ENCODE data around the gene HECW1.

HECW1 gene

DNA sequence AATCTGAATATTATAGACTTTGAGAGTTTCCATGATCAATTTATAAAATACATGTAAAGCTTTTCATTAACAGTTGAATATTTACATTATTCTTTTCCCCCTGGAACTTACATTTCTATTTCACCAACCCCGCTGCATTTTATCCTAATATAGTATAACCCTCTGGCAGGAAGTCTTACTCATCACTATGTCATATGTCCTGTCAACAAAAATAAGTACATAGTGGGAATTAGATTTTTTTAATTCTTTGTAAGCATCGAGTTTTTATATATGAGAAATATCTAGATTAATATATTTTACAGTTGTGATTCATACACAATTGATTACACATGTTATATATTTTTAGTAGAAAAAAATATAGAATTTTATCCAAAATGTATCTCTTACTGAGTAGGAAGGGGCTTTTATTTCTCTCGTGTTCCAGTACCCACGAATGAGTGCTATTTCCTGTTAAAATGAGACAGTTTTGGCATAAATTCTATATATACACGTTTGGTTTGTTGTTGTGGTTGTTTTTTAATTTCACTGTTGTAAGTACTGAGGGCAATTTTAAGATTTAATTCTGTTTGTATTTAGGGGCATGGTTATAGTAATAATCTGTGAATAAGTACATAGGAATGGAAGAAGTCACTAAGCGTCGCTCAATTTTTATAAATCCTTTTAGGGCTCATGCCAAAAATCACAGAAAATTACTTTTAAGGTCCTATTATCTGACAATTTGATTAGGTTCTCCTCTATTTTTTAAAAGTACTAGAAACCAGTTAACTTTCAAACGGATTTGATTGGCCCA lies 87.1 kb downstream of the HECW1 start:
- TF ChIP-seq, protein P1, sequence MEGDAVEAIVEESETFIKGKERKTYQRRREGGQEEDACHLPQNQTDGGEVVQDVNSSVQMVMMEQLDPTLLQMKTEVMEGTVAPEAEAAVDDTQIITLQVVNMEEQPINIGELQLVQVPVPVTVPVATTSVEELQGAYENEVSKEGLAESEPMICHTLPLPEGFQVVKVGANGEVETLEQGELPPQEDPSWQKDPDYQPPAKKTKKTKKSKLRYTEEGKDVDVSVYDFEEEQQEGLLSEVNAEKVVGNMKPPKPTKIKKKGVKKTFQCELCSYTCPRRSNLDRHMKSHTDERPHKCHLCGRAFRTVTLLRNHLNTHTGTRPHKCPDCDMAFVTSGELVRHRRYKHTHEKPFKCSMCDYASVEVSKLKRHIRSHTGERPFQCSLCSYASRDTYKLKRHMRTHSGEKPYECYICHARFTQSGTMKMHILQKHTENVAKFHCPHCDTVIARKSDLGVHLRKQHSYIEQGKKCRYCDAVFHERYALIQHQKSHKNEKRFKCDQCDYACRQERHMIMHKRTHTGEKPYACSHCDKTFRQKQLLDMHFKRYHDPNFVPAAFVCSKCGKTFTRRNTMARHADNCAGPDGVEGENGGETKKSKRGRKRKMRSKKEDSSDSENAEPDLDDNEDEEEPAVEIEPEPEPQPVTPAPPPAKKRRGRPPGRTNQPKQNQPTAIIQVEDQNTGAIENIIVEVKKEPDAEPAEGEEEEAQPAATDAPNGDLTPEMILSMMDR (IDR thresholded peaks at IDR 0.05): no peak

DNA sequence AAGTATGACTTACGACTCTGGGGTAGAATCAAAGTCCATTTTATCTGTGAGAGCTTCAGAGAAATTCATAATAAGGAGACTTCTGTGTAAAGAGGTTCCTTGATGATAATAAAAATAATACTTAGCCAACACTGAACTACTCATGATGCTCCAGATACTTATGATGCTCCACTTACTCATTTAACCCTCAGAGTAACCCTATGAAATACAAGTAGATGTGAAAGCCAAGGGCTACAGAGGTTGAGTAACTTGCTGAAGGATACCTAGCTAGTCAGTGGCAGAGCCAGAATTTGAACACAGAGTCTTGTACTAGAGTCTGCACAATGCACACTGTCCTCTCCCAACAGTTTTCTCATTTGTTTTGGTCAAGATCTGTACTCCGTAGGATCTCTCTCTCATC lies 89.5 kb downstream of the HECW1 start:
- TF ChIP-seq, protein P1 (IDR thresholded peaks at IDR 0.05): no peak

DNA sequence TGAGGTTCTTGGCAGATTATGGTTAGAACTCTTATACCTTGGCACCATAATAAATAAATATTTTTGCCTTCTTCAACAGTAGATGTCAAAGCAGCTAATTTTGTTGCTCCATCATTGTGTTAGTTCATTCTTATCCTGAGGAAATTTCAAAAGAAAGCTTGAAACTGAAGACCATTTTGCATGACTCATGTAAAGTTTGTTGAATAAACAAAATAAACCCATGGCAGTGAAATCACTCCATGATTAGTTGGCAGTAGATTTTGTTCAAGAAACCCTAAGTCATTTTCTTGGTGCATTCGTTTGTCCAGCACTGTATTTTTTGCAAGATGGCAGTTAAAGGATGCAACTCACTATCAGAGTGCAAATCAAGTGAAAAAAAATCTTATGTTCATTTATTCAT lies 91.6 kb downstream of the HECW1 start:
- TF ChIP-seq, protein P1 (IDR thresholded peaks at IDR 0.05): no peak

DNA sequence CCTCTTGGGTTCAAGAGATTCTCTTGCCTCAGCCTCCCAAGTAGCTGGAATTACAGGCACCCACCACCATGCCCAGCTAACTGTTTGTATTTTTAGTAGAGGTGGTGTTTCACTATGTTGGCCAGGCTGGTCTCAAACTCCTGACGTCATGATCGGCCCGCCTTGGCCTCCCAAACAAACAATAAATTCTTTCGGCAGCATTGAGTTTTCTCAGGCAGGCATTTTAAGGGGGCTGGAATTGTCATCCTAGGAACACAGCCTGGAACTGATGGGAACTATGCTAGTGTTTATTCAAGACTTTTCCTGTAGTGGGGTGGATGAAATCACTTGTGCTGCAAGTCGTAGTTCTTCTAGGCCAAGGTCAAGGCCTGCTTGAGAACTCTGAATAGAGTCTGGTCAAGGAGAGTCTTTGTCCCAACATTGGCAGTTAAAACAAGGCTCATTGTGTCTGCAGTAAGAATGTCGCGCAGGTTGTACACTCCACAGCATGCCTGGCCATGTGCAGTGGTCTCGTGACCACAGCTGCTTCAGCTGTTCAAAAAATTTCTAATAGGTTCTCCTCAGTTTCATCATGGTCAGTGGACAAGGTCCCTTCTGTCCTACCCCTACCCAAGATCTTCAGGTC lies 92.8 kb downstream of the HECW1 start:
- TF ChIP-seq, protein P1 (IDR thresholded peaks at IDR 0.05): no peak

DNA sequence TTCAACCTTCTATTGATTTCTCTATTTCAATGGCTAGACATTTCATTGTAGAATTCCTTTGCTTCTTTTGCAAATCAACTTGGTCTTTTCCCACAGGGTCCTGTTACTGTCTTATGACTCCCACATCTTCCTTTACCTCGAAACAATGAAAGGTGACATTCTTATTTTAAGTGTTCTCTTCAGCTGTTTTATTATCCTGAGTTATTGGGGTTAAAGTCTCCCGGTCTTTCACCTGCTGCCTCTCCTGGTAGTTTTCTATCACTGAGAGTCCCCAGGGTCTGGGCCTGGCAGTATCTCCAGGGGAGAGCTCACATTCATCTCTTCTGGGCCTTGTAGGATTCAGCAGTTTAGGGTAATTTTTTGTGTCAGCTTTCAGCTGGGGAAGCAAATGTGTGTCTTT lies 95.8 kb downstream of the HECW1 start:
- TF ChIP-seq, protein P1 (IDR thresholded peaks at IDR 0.05): no peak

DNA sequence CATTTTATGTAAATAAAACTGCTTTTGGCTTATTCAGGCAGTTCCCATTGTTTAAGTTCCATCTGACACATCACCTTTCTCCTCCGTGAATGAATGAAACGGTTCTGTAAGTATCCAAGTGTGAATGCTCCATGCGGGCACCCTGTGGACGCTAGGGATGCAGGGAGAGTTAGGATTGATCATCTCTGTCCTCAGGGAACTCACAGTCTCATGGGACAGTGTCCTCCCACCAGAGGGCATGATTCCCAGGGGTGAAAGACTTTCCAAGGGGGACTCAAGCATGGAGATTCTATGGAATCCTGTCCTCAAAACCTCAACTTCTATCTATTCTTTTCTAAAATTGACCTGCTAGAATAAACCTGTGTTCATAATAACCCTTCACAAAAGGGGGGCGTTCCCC lies 98.8 kb downstream of the HECW1 start:
- TF ChIP-seq, protein P1 (IDR thresholded peaks at IDR 0.05): 0 out of 2 replicates have a peak, but pooled peaks have one; percentile 12

DNA sequence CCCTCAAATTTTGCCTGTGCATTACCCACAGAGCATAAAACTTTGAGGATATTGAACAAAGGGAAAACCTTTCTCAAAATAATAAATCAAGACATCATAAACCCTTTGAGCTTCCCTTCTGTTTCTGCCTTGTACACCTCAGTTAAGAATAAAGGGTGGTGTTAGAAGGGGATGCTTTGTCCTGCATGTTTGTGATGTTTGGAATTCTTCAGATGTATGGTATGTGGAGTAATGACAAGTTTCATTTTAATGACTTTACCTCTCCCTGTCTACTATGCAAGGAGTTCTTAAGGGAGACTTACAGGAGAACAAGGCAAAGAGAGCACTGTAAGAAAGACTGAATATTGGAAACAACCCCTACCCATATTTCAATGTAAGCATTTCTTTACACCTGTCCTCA lies 99.2 kb downstream of the HECW1 start:
- TF ChIP-seq, protein P1 (IDR thresholded peaks at IDR 0.05): no peak

All from LNCAP (cell line).